ENCODE data around the gene SOAT2.

GRCh38 chr12:53055471-53056266 lies 47.6 kb upstream of the SOAT2 start:
- TF ChIP-seq, protein P1, sequence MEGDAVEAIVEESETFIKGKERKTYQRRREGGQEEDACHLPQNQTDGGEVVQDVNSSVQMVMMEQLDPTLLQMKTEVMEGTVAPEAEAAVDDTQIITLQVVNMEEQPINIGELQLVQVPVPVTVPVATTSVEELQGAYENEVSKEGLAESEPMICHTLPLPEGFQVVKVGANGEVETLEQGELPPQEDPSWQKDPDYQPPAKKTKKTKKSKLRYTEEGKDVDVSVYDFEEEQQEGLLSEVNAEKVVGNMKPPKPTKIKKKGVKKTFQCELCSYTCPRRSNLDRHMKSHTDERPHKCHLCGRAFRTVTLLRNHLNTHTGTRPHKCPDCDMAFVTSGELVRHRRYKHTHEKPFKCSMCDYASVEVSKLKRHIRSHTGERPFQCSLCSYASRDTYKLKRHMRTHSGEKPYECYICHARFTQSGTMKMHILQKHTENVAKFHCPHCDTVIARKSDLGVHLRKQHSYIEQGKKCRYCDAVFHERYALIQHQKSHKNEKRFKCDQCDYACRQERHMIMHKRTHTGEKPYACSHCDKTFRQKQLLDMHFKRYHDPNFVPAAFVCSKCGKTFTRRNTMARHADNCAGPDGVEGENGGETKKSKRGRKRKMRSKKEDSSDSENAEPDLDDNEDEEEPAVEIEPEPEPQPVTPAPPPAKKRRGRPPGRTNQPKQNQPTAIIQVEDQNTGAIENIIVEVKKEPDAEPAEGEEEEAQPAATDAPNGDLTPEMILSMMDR (IDR thresholded peaks at IDR 0.05), result no peak
- no peak for TF ChIP-seq EZH2 (IDR thresholded peaks at IDR 0.05)
